Mesenchymal stem cell (in vitro differentiated cells and primary cell): ENCODE measurements around the gene CLEC16A.
A peak's percentile ranks its signal among the peaks of the same experiment; 100 is the strongest.

Source experiments
- DNase-seq: peaks from one replicate; pipeline ENCODE4 v3.0.0-alpha.2; 2013
- H2AFZ ChIP-seq: one replicate; pipeline ENCODE4 v1.6.1; 2013; ENCODE audit warnings: low read depth, mild to moderate bottlenecking, control low read depth, inconsistent platforms, low read length, moderate library complexity
- H2AK5ac ChIP-seq: 2 replicates; pipeline ENCODE4 v1.6.1; 2013; ENCODE audit warnings: low read length, moderate library complexity, mild to moderate bottlenecking, inconsistent platforms; ENCODE audit not compliant: severe bottlenecking
- H2BK120ac ChIP-seq: one replicate; pipeline ENCODE4 v1.6.1; 2013; ENCODE audit warnings: low read depth, mild to moderate bottlenecking, inconsistent platforms, low read length, moderate library complexity
- H2BK12ac ChIP-seq, 2 experiments: one replicate each; pipeline ENCODE4 v1.6.1; 2013; ENCODE audit warnings: inconsistent platforms in 2 of 2, low read length in 2 of 2, mild to moderate bottlenecking in 2 of 2, moderate library complexity in 2 of 2, control low read depth in 1 of 2
- H2BK15ac ChIP-seq: one replicate; pipeline ENCODE4 v1.6.1; 2013; ENCODE audit warnings: mild to moderate bottlenecking, low read depth, inconsistent platforms; ENCODE audit not compliant: poor library complexity, severe bottlenecking
- H2BK5ac ChIP-seq: 2 replicates; pipeline ENCODE4 v1.6.1; 2013; ENCODE audit warnings: low read depth, mild to moderate bottlenecking, low read length, control low read depth, inconsistent platforms; ENCODE audit not compliant: poor library complexity, severe bottlenecking
- H3K14ac ChIP-seq, 2 experiments: one replicate each; pipeline ENCODE4 v1.6.1; 2013; ENCODE audit warnings: inconsistent platforms in 2 of 2, low read length in 2 of 2, control low read depth in 1 of 2, mild to moderate bottlenecking in 1 of 2, moderate library complexity in 1 of 2
- H3K18ac ChIP-seq, 2 experiments: one replicate each; pipeline ENCODE4 v1.6.1; 2013; ENCODE audit warnings: inconsistent platforms in 2 of 2, low read length in 2 of 2, control low read depth in 1 of 2, low read depth in 1 of 2, mild to moderate bottlenecking in 1 of 2
- H3K23ac ChIP-seq, 2 experiments: one replicate each; pipeline ENCODE4 v1.6.1; 2013; ENCODE audit warnings: inconsistent platforms in 2 of 2, low read length in 2 of 2, mild to moderate bottlenecking in 2 of 2, moderate library complexity in 2 of 2, control low read depth in 1 of 2
- H3K27ac ChIP-seq: 2 replicates; pipeline ENCODE4 v1.5.1; 2013; ENCODE audit warnings: mild to moderate bottlenecking, moderate library complexity, low read length, control low read depth, inconsistent platforms; ENCODE audit not compliant: poor library complexity, severe bottlenecking
- H3K27me3 ChIP-seq, 2 experiments: 2 replicates each; pipeline versions ENCODE4 v1.6.1 to v1.7.0; 2013; ENCODE audit warnings: low read length in 2 of 2, mild to moderate bottlenecking in 2 of 2, moderate library complexity in 2 of 2, control low read depth in 1 of 2, inconsistent platforms in 1 of 2; ENCODE audit not compliant: control insufficient read depth in 1 of 2, insufficient read depth in 1 of 2
- H3K36me3 ChIP-seq, 2 experiments: 2 replicates each; pipeline versions ENCODE4 v1.6.1 to v1.7.0; 2013; ENCODE audit warnings: low read length in 2 of 2, control low read depth in 1 of 2, inconsistent platforms in 1 of 2, low read depth in 1 of 2, mild to moderate bottlenecking in 1 of 2; ENCODE audit not compliant: insufficient read depth in 2 of 2, control insufficient read depth in 1 of 2
- H3K4ac ChIP-seq, 2 experiments: one replicate each; pipeline ENCODE4 v1.6.1; 2013; ENCODE audit warnings: inconsistent platforms in 2 of 2, low read length in 2 of 2, mild to moderate bottlenecking in 2 of 2, moderate library complexity in 2 of 2, control low read depth in 1 of 2, low read depth in 1 of 2
- H3K4me1 ChIP-seq: 2 replicates; pipeline ENCODE4 v1.6.1; 2013; ENCODE audit warnings: low read depth, low read length, control low read depth; ENCODE audit not compliant: control insufficient read depth, insufficient read depth
- H3K4me2 ChIP-seq: 2 replicates; pipeline ENCODE4 v1.6.1; 2013; ENCODE audit warnings: low read length, mild to moderate bottlenecking, inconsistent platforms; ENCODE audit not compliant: poor library complexity, severe bottlenecking
- H3K4me3 ChIP-seq, 2 experiments: 2 replicates each; pipeline versions ENCODE4 v1.5.1 to v1.7.0; 2013; ENCODE audit warnings: low read length in 2 of 2, mild to moderate bottlenecking in 2 of 2, control low read depth in 1 of 2, low read depth in 1 of 2; ENCODE audit not compliant: insufficient read depth in 1 of 2
- H3K79me1 ChIP-seq: replicated peaks from 2 replicates; pipeline ENCODE4 v1.6.1; 2013; ENCODE audit warnings: mild to moderate bottlenecking, control low read depth, low read length, inconsistent platforms; ENCODE audit not compliant: poor library complexity, severe bottlenecking
- H3K9ac ChIP-seq: 2 replicates; pipeline ENCODE4 v1.7.0; 2013; ENCODE audit warnings: mild to moderate bottlenecking, low read length, moderate library complexity
- H3K9me3 ChIP-seq: 2 replicates; pipeline ENCODE4 v1.7.0; 2013; ENCODE audit warnings: mild to moderate bottlenecking, low read length; ENCODE audit not compliant: control insufficient read depth
- H4K8ac ChIP-seq: one replicate; pipeline ENCODE4 v1.6.1; 2013; ENCODE audit warnings: inconsistent platforms, mild to moderate bottlenecking, low read length, moderate library complexity
- H4K91ac ChIP-seq: one replicate; pipeline ENCODE4 v1.6.1; 2013; ENCODE audit warnings: mild to moderate bottlenecking, low read length, inconsistent platforms
- WGBS: methylation state at CpG from one replicate; pipeline ENCODE4 v1.1.7; 2013; ENCODE audit warnings: mixed read lengths; 5-methylcytosine and 5-hydroxymethylcytosine counted together

Gene CLEC16A

GRCh38 chr16:11114366-11115164 lies 170.2 kb downstream of the CLEC16A start:
- Histone ChIP-seq H3K27me3 (no peaks in the 10 kb centered on the region), H2BK5ac (no peak overlapping the region), H3K18ac (peak overlapping the region; percentile 4 to 29), H3K4me1 (peaks cover 9% of the 10 kb centered on the region), H2AK5ac (peak overlapping the region; percentile 41), H3K9ac (no peak overlapping the region), H4K8ac (peak overlapping the region; percentile 41), H3K4ac (no peak overlapping the region), H4K91ac (peak overlapping the region; percentile 74), H2BK120ac (no peak overlapping the region), H3K4me2 (no peak overlapping the region), H3K27ac (no peak overlapping the region), H3K4me3 (no peak overlapping the region), H3K79me1 (peaks cover 4% of the 10 kb centered on the region), H3K36me3 (peaks cover 5 to 8% of the 10 kb centered on the region in 2 experiments), H2BK12ac (peak overlapping the region; percentile 7 to 86), H3K9me3 (peaks cover 14% of the 10 kb centered on the region), H2BK15ac (no peak overlapping the region), H3K23ac (no peak overlapping the region), H2AFZ (no peak overlapping the region), H3K14ac (no peak overlapping the region)
- WGBS = 85% methylated on average over 15 of the region's 15 CpGs
- DNase-seq = no peak

- H4K8ac ChIP-seq = no peak overlapping the region
- H3K4me2 ChIP-seq = no peak overlapping the region
- H3K4me1 ChIP-seq = peaks cover 4% of the 10 kb centered on the region
- H2BK12ac ChIP-seq = no peak overlapping the region
- no peak overlapping the region for H2AFZ ChIP-seq
- no peaks in the 10 kb centered on the region for H3K27me3 ChIP-seq
- H2BK5ac ChIP-seq = no peak overlapping the region
- no peak for DNase-seq
- WGBS = 69% methylated on average over 4 of the region's 5 CpGs
- H2AK5ac ChIP-seq = no peak overlapping the region
- no peak overlapping the region for H3K27ac ChIP-seq
- no peak overlapping the region for H2BK15ac ChIP-seq
- H2BK120ac ChIP-seq = no peak overlapping the region
- no peak overlapping the region for H3K9ac ChIP-seq
- H3K23ac ChIP-seq = no peak overlapping the region
- peaks cover 4% of the 10 kb centered on the region for H3K79me1 ChIP-seq
- no peak overlapping the region for H4K91ac ChIP-seq
- no peak overlapping the region for H3K18ac ChIP-seq
- no peak overlapping the region for H3K4ac ChIP-seq
- H3K9me3 ChIP-seq = no peaks in the 10 kb centered on the region
- H3K4me3 ChIP-seq = no peak overlapping the region
- no peak overlapping the region for H3K14ac ChIP-seq
- H3K36me3 ChIP-seq = peaks cover 10 to 23% of the 10 kb centered on the region in 2 experiments
Measured at GRCh38 chr16:11117576-11118211, 173.3 kb downstream of the CLEC16A start.

GRCh38 chr16:11118479-11118878 lies 174.1 kb downstream of the CLEC16A start:
- H3K4me2 ChIP-seq = no peak overlapping the region
- no peak overlapping the region for H3K9ac ChIP-seq
- no peak overlapping the region for H3K4ac ChIP-seq
- no peaks in the 10 kb centered on the region for H3K9me3 ChIP-seq
- H3K79me1 ChIP-seq = peaks cover 4% of the 10 kb centered on the region
- H3K4me3 ChIP-seq = no peak overlapping the region
- H3K14ac ChIP-seq = no peak overlapping the region
- 46% methylated on average over 2 of the region's 2 CpGs for WGBS
- peaks cover 4% of the 10 kb centered on the region for H3K4me1 ChIP-seq
- no peak overlapping the region for H3K27ac ChIP-seq
- no peak overlapping the region for H4K91ac ChIP-seq
- H2AFZ ChIP-seq = no peak overlapping the region
- H2AK5ac ChIP-seq = no peak overlapping the region
- H2BK15ac ChIP-seq = no peak overlapping the region
- H3K18ac ChIP-seq = no peak overlapping the region
- H3K36me3 ChIP-seq = peaks cover 17 to 28% of the 10 kb centered on the region in 2 experiments
- H2BK12ac ChIP-seq = no peak overlapping the region
- H2BK5ac ChIP-seq = no peak overlapping the region
- H3K23ac ChIP-seq = no peak overlapping the region
- DNase-seq = peak; percentile 34
- H3K27me3 ChIP-seq = no peaks in the 10 kb centered on the region
- no peak overlapping the region for H2BK120ac ChIP-seq
- H4K8ac ChIP-seq = no peak overlapping the region

GRCh38 chr16:11121083-11121608 lies 176.8 kb downstream of the CLEC16A start:
- H3K36me3 ChIP-seq = peaks cover 36 to 52% of the 10 kb centered on the region in 2 experiments
- H3K4me2 ChIP-seq = no peak overlapping the region
- no peak overlapping the region for H3K9ac ChIP-seq
- no peaks in the 10 kb centered on the region for H3K27me3 ChIP-seq
- no peak overlapping the region for H2BK5ac ChIP-seq
- H4K91ac ChIP-seq = no peak overlapping the region
- H3K4me1 ChIP-seq = peaks cover 4% of the 10 kb centered on the region
- DNase-seq = no peak
- no peak overlapping the region for H3K4ac ChIP-seq
- no peak overlapping the region for H2BK15ac ChIP-seq
- no peak overlapping the region for H2AFZ ChIP-seq
- H2BK120ac ChIP-seq = no peak overlapping the region
- 96% methylated on average over 8 of the region's 8 CpGs for WGBS
- no peak overlapping the region for H4K8ac ChIP-seq
- no peak overlapping the region for H3K14ac ChIP-seq
- H3K18ac ChIP-seq = no peak overlapping the region
- H3K4me3 ChIP-seq = no peak overlapping the region
- no peaks in the 10 kb centered on the region for H3K9me3 ChIP-seq
- H3K23ac ChIP-seq = no peak overlapping the region
- H3K27ac ChIP-seq = no peak overlapping the region
- no peak overlapping the region for H2BK12ac ChIP-seq
- H2AK5ac ChIP-seq = no peak overlapping the region
- no peaks in the 10 kb centered on the region for H3K79me1 ChIP-seq
